Measurements from ENCODE around the gene DLX2. TPM values are rescaled to one million over a fixed set of nuclear protein-coding genes. Genes with fewer than 3 reads are reported as not detected.
"Not testable (repeated sequence)": the region's sequence is repeated elsewhere in the genome, so short reads cannot be mapped to it uniquely, and the experiment has no call there.

Gene DLX2
- total RNA-seq, 1 donor from 2014 or later, result not detected

- no peak for DNase-seq (ENCODE audit: low read depth in 2 of 2)
Measured at GRCh38 chr2:172083628-172084394, 18.9 kb downstream of the DLX2 start.

GRCh38 chr2:172082944-172083627, 19.6 kb downstream of the DLX2 start:
- DNase-seq (ENCODE audit: low read depth in 2 of 2), result no peak

DNA sequence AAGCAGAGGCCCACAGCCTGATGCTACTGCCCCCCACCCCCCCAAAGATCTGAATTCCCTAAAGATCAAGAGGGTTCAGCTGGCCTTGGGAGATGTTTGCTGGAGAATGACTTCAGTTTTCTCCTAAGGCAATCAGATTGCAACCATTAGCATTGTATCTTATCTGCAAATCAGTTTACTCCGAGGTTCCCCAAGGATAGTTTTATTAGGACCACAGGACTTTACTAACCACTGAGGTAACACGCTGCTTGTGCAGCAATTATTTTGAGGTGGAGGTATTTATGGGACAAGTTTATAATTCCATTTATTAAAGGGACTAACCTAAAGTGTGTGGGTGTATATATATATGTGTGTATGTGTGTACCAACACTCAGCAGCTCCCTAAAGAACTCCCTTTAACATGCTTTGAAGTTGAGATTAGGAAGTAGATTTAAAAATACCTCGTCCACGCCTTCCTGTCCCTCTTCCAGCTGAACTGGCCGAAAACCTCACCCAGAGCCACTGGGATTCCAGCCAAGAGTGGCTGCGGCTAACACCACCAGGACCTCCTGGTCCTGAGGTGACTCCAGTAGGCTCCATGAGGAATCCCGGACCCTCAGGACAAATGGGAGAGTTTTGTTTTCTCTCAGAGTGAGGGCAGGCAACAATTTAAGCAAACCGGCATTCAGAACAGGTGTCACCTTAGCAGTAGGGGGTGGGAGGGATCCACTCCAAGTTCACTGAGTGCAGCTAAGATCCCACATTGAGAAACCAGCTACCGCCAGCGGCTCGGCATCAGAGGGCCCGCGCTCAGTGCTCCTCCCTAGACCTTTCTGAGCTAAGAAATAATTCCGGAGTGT, 20.4 kb downstream of the DLX2 start:
- DNase-seq (ENCODE audit: low read depth in 2 of 2), result no peak

DNA sequence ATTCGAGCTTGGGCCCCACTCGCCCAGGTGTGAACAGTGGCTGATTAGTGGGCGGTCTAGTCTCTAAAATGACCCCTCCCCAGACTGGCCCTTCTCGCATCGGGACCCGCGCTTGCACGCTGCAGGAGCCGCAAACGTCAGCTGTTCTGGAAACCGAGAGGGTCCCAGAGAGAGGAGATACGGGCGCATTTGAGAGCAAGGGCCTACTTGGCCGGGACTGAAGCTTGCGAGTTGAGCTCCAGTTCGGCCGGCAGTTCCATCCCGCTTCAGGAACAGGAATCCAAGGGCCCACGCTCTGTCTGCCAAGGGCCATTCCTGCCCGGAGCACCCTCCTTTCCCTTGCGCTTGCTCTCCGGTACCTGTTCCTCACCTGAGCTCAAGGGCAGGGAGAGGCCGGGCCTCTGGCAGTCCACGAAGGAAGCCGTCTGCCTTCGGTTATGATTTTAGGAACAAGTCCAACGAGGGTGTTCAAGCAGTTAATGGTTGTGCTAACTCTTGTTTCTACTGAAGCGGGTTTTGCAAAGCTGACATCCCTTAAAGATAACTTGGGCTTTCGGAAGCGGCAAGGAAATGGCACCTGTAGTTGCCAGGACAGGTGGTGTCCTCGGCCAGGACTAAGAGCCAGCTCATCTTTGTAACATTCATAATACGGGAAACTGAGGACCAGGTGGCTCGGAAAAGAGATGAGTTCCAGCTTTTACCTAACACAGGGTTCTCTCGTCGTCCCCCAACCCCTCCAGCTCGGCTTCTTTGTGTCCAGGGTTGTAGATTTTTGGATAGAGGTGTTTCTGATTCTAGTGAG, 21.3 kb downstream of the DLX2 start:
- DNase-seq (ENCODE audit: low read depth in 2 of 2), result no peak

DNA sequence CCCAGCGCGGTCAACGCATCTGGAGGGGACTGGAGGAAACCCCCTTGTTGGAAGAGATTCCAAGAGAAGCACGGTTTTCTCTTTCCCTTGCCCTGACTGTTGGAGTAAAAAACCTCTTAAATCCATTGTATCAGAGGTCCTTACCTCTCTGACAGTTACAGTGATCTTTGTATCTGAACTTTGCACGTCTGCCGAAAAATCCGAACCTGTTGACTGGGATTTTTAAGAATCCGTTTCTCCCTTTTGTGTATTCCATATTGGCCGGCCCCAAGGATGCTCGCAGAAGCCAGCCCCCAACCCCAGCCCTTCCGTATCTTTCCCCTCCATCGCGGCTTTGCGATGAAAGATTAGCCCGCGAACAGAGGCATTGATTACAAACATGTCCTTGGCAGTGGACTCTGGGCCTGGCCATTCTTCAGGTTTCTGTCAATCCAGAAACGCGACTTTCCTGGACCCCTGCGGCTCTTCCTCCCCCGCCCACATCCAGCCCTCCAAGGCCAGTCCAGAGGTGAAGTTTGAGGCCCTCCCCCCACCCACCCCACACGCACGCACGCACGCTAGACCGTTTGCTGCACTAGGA, 22.0 kb downstream of the DLX2 start:
- DNase-seq (ENCODE audit: low read depth in 2 of 2), result no peak

DNA sequence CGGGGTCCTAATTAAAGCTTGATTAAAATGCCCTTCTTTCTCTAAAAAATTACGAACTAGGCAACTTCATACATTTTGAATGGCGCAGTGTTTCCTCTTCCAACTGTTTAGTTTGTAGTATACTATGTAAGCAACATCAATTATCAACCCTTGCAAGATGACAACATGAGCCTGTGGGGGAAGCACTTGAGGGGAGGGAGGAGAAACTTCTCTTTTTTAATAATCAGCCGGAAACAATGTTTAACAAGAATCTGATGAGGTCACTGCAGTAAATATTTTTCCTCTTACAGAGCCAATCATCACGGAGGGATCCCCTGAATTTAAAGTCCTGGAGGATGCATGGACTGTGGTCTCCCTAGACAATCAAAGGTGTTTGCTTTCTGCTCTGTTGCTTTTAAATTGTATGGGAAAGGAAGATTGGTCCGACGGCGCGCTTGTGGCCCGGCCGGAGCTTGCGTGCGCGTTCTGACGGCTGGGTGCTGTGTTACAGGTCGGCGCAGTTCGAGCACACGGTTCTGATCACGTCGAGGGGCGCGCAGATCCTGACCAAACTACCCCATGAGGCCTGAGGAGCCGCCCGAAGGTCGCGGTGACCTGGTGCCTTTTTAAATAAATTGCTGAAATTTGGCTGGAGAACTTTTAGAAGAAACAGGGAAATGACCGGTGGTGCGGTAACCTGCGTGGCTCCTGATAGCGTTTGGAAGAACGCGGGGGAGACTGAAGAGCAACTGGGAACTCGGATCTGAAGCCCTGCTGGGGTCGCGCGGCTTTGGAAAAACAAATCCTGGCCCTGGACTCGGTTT, 22.7 kb downstream of the DLX2 start:
- no peak for DNase-seq (ENCODE audit: low read depth in 2 of 2)

DNA sequence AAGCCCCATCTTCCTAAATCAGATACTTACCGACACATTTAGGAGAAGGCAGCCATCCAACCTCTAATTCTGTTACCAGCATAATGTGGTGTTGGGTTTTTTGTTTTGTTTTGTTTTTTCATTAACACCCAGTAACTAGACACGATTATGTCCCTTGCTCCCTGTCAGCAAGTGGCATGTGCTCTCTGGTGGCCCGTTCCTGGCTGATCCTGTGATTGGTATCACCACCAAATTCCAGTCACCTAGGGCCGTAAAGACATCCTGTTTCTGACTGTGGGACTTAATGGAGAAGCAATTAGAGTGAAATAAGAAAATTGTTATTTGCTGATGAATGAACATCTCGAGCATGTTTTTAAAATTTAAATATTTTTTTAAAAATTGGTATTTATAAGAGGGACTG, 23.3 kb downstream of the DLX2 start:
- no peak for DNase-seq (ENCODE audit: low read depth in 2 of 2)

DNA sequence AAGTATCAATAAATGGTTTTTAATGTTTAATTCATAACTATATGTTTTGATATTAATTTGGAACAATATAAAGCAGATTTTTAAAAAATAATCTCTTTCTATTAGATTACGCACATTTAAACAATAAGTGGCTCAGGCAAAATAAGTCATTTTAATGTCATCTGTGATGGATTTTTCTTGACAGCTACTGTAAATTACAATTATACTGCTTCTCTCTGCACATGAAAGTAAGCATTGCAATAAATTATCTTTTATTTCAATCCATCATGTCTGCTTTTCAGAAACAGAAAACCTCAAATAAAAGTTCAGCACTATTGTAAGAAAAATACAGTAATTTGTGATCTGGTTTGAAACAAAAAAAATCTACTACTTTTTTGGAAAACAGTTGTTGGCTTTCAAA, 28.4 kb downstream of the DLX2 start:
- DNase-seq (ENCODE audit: low read depth in 2 of 2), result no peak

DNA sequence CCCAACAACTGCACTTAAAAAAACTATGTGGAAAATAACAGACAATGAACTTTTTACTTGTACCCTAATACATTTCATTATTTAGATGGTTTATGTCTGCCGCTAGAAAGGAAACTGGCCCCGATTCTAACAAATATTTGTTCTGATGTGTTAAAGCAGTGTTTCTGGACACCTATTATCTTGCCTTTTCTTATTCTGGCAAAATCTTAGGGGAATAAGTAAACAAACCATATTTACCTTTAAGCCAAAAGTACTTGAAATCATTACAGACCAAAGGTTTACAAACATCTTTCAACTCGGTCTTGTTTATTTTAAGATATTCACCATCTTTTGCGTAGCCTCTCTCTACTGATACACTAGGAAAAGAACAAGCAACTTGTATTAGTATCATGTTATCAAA, 29.2 kb downstream of the DLX2 start:
- DNase-seq (ENCODE audit: low read depth in 2 of 2), result no peak

GRCh38 chr2:172072706-172073105, 30.0 kb downstream of the DLX2 start:
- DNase-seq (ENCODE audit: low read depth in 2 of 2), result no peak

DNA sequence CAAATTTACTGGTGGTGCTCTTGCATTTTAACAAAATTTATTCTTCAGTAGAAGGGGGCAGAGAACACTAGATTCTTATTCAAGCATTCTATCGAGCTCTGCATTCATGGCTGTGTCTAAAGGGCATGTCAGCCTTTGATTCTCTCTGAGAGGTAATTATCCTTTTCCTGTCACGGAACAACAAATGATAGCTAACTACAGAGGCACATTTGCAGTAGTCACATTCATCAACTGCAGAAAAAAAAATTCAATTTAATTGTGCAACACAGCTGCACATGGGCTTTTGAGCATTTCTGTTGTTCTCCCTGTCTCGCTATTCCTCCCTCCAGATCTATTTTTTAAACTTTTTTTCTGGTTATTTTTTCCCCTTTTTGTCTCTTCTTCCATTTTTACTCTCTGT, 30.4 kb downstream of the DLX2 start:
- no peak for DNase-seq (ENCODE audit: low read depth in 2 of 2)

DNA sequence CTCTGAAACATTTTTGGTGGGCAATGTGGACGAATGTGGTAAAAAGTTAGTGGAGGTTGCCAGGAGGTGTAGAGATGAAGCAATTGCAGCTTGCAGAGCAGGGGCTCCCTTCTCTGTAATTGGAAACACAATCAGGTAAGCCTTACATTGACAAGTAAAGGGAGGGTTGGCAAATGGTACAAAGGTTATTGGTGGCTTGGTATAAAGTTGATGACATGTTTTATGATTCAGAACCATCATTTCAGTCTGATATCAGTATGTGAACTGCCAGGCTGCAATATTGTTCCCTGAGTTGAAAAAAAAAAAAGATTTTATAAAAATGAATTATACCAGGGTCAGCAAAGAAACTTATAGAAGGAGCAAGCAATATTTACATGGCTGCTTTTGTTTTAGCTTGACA, 31.8 kb downstream of the DLX2 start:
- no peak for DNase-seq (ENCODE audit: low read depth in 2 of 2)

- DNase-seq (ENCODE audit: low read depth in 2 of 2), result not testable (repeated sequence)
Measured at GRCh38 chr2:172067905-172068304, 34.8 kb downstream of the DLX2 start.

DNA sequence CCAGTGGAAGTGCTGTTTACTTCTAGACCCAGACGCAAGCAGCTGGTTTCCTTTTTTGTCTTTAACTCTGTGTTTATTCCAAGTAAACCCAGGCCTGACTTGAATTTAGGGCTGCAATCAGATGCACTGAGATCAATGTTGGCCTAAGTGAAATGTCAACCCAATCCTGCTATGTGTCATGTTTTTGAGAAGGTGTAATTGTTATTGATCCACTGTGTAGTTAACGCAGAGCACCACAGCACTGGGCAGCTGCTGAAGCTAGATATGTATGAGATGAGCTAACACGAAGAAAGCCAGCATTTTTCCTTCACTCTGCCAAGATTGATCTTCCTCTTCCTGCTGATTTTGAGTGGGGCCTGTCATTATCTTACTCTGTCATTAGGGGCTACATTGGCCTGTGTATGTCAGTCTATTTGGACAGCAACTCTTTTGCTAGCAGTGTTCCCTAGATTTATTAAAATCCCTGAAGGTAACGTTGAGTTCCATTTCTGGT, 36.3 kb downstream of the DLX2 start:
- DNase-seq (ENCODE audit: low read depth in 2 of 2), result no peak

DNA sequence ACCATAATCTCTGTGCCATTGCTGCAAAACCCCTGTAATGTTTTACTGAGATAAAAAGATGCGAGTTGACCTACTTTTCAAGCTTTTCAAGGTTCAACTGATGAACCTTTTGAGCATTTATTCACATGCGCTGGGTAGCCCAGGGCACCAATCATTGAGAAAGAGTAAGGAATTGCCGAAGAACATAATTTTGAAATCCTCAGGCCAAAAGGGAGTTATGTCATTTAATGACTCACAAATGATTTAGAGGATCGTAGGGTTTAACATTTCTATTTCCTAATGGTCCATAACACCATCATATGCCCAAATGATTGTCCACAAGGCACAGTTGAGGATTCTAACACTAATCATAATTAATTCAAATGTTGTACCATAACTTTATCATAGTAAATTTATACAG, 37.6 kb downstream of the DLX2 start:
- no peak for DNase-seq (ENCODE audit: low read depth in 2 of 2)

DNA sequence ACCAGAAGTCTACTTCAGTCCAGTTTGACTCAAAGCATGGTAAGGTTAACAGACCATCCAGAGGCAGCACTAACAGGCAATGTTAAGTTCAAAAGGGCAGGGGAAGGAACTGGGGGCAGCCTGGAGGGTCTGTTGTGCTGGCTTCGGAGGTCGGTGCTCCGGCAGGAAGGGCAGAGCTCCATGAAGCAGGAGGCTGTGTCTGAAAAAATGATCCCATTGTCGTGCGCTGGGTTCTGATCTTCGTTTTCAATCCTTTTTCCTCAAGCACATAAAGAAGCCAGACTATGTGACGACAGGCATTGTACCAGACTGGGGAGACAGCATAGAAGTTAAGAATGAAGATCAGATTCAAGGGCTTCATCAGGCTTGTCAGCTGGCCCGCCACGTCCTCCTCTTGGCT, 39.3 kb downstream of the DLX2 start:
- no peak for DNase-seq (ENCODE audit: low read depth in 2 of 2)

DNA sequence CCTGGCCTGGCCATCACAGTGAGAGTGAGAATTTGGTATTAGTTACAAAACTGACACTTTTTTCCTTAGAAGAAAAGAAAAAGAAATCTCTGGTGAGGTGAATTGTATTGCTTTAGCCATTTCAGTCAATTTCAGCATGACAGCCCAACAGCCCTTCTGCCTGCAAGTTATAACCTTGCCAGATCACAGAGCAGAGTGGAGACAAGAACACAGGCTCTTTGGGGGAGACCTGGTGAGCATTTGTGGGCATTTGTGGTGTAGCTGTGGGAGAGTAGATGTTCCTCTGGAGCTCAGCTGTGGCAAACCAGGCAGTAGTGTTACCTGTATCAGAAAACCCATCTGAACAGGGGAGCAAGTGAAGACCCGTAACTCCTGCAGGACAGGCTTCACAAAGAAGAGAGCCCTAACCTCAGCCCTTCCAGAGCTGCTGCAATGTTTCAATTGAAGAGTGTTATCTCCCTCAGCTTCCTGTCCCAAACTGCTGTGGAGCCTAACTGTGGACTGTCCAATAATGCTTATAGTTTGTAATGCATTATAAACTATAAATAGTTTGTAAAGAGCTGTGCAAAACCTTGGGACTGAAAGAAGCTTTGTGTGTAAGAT, 40.2 kb downstream of the DLX2 start:
- DNase-seq (ENCODE audit: low read depth in 2 of 2), result no peak

- not testable (repeated sequence) for DNase-seq (ENCODE audit: low read depth in 2 of 2)
Measured at GRCh38 chr2:172060118-172060517, 42.6 kb downstream of the DLX2 start.

DNA sequence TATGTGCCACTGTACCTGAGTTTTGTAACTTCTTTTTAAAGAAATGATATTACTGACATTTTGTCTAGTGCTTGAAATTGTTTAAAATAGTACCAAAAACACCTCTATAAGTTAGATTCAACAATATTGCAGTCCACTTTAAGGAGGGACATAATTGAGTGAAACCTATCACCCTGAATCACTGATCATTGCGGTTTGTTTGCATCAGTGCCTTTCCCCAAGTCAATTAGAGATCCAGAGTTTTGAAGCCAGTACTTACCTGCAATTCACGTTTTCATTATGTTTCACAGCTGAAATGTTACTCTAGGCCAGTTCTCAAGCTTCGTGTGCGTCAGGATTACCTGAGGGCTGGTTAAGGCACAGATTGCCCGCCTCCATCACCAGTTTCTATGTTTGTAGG, 44.0 kb downstream of the DLX2 start:
- no peak for DNase-seq (ENCODE audit: low read depth in 2 of 2)

- no peak for DNase-seq (ENCODE audit: low read depth in 2 of 2)
Measured at GRCh38 chr2:172056293-172056692, 46.4 kb downstream of the DLX2 start.

Measured in dermis microvascular lymphatic vessel endothelial cell (primary cell).